SK-N-SH (cell line): ENCODE results near the gene COLEC12. TPM values are rescaled to one million over a fixed set of nuclear protein-coding genes. Genes with fewer than 3 reads are reported as not detected.

Source experiments
- CTCF ChIA-PET: fragments of 300-600, 350-600 bp; formaldehyde crosslinking; extraction: SDS; loops from one replicate; lab custom pipeline; 2021; lab: Yijun Ruan, JAX
- POLR2A ChIA-PET: fragments of 350-600 bp; sonication (Branson Sonifier 250); formaldehyde crosslinking; extraction: SDS; loops from one replicate; lab custom pipeline; 2020; ENCODE audit warnings: antibody characterized with exemption, inconsistent platforms; lab: Yijun Ruan, JAX
- DNase-seq: peaks from one replicate; pipeline ENCODE4 v3.0.0; 2012
- H2AFZ ChIP-seq: fragments of 200-600 bp; sonication (generic); 2 replicates; pipeline ENCODE4 v1.8.1; 2016; ENCODE audit warnings: antibody characterized with exemption, mild to moderate bottlenecking, low read depth
- H3F3A ChIP-seq: fragments of 200-600 bp; sonication (generic); replicated peaks from 2 replicates; pipeline ENCODE3; 2016; ENCODE audit warnings: antibody characterized with exemption, mild to moderate bottlenecking; ENCODE audit not compliant: insufficient read depth
- H3K27ac ChIP-seq, 2 experiments: fragments of 200-500 bp in 1 of 2; fragments of 200-600 bp in 1 of 2; sonication (Bioruptor generic) in 1 of 2; sonication (generic), shearing (Covaris generic) in 1 of 2; 2 replicates each; pipeline versions ENCODE4 v1.5.1 to v1.6.1; 2014 to 2016; ENCODE audit warnings: low read depth in 2 of 2, inconsistent platforms in 1 of 2, low read length in 1 of 2, mild to moderate bottlenecking in 1 of 2, mixed read lengths in 1 of 2
- H3K27me3 ChIP-seq: fragments of 200-600 bp; sonication (generic), shearing (Covaris generic); 2 replicates; pipeline ENCODE4 v1.6.1; 2016; ENCODE audit warnings: mixed run types; ENCODE audit not compliant: insufficient read depth
- H3K36me3 ChIP-seq, 2 experiments: fragments of 200-500 bp in 1 of 2; fragments of 200-600 bp in 1 of 2; sonication (Bioruptor generic) in 1 of 2; sonication (generic) in 1 of 2; replicated peaks in 1 of 2; 2 replicates each; pipeline versions ENCODE3 to v1.5.1; 2014 to 2016; ENCODE audit warnings: low read length in 1 of 2, mild to moderate bottlenecking in 1 of 2; ENCODE audit not compliant: insufficient read depth in 2 of 2, control insufficient read depth in 1 of 2
- H3K4me1 ChIP-seq, 2 experiments: fragments of 200-500 bp in 1 of 2; fragments of 200-600 bp in 1 of 2; sonication (Bioruptor generic) in 1 of 2; sonication (generic), shearing (Covaris generic) in 1 of 2; 2 replicates each; pipeline versions ENCODE4 v1.5.1 to v1.6.1; 2014 to 2016; ENCODE audit warnings: low read depth in 1 of 2, low read length in 1 of 2, mixed run types in 1 of 2; ENCODE audit not compliant: insufficient read depth in 2 of 2, control insufficient read depth in 1 of 2
- H3K4me2 ChIP-seq: fragments of 200-600 bp; sonication (generic), shearing (Covaris generic); 2 replicates; pipeline ENCODE4 v1.6.1; 2017; ENCODE audit warnings: mixed run types
- H3K4me3 ChIP-seq, 2 experiments: fragments of 200-500 bp in 1 of 2; fragments of 200-600 bp in 1 of 2; sonication (Bioruptor generic) in 1 of 2; sonication (generic), shearing (Covaris generic) in 1 of 2; 2 replicates each; pipeline versions ENCODE4 v1.5.1 to v1.8.1; 2014 to 2016; ENCODE audit warnings: low read depth in 2 of 2, inconsistent platforms in 1 of 2, low read length in 1 of 2, mild to moderate bottlenecking in 1 of 2, mixed read lengths in 1 of 2, moderate library complexity in 1 of 2
- H3K79me2 ChIP-seq: fragments of 200-600 bp; sonication (generic); 2 replicates; pipeline ENCODE4 v1.8.1; 2017; ENCODE audit warnings: mild to moderate bottlenecking; ENCODE audit not compliant: insufficient read depth
- H3K9ac ChIP-seq: fragments of 200-600 bp; sonication (generic); 2 replicates; pipeline ENCODE4 v1.6.1; 2017; ENCODE audit warnings: mixed run types
- H3K9me2 ChIP-seq: fragments of 200-600 bp; sonication (generic); 2 replicates; pipeline ENCODE4 v1.6.1; 2017; ENCODE audit warnings: mixed run types
- H3K9me3 ChIP-seq: fragments of 200-600 bp; sonication (generic); 2 replicates; pipeline ENCODE4 v1.6.1; 2017; ENCODE audit warnings: mixed run types, mild to moderate bottlenecking, moderate library complexity
- H4K20me1 ChIP-seq: fragments of 200-600 bp; sonication (generic); 2 replicates; pipeline ENCODE4 v1.6.1; 2017; ENCODE audit warnings: mild to moderate bottlenecking, mixed run types; ENCODE audit not compliant: insufficient read depth
- CHD2 ChIP-seq: fragments of 150-350 bp; IDR thresholded peaks from 2 replicates; pipeline ENCODE4 v1.6.1; 2018; ENCODE audit warnings: low read length; ENCODE audit not compliant: partially characterized antibody
- ELF1 ChIP-seq: IDR thresholded peaks from 2 replicates; pipeline ENCODE4 v1.4.0; 2012
- EP300 ChIP-seq, 2 experiments: IDR thresholded peaks; 2 replicates each; pipeline versions ENCODE4 v1.4.0 to v1.6.1; 2012; ENCODE audit warnings: borderline replicate concordance in 1 of 2, low read depth in 1 of 2, low read length in 1 of 2
- FOSL2 ChIP-seq: IDR thresholded peaks from 2 replicates; pipeline ENCODE4 v1.4.0; 2012; ENCODE audit warnings: low read depth, mild to moderate bottlenecking, moderate library complexity, borderline replicate concordance
- FOXJ3 ChIP-seq: sonication (generic); formaldehyde crosslinking; IDR thresholded peaks from 2 replicates; pipeline ENCODE4 v1.5.1; 2020; ENCODE audit warnings: mild to moderate bottlenecking, missing genetic modification reagents
- JUND ChIP-seq: IDR thresholded peaks from 2 replicates; pipeline ENCODE4 v1.4.0; 2012
- RCOR1 ChIP-seq: fragments of 150-350 bp; IDR thresholded peaks from 2 replicates; pipeline ENCODE4 v1.6.1; 2017; ENCODE audit warnings: antibody characterized with exemption, low read length
- RFX5 ChIP-seq: IDR thresholded peaks from 2 replicates; pipeline ENCODE4 v1.6.1; 2012; ENCODE audit warnings: mild to moderate bottlenecking, improper control_type of control experiment, low read length
- SMC3 ChIP-seq: IDR thresholded peaks from 2 replicates; pipeline ENCODE4 v1.6.1; 2012; ENCODE audit warnings: low read depth, low read length, improper control_type of control experiment
- WGBS: methylation state at CpG from one replicate; pipeline ENCODE4 v1.1.6; 2017; ENCODE audit warnings: low lambda C conversion rate; 5-methylcytosine and 5-hydroxymethylcytosine counted together
- polyA plus RNA-seq, 3 experiments: library from polyadenylated mRNA; depleted of rRNA; stranded (reverse); fragments of >200 nt; gene quantifications; 2 replicates each; pipeline ENCODE4 v1.2.3, GENCODE V29; 2012
- TF ChIP-seq, protein P1 (sequence below): fragments of 150-350 bp; IDR thresholded peaks from 2 replicates; pipeline ENCODE4 v1.6.1; 2016; ENCODE audit warnings: mild to moderate bottlenecking, low read depth, low read length
- TF ChIP-seq, protein P2 (sequence below): IDR thresholded peaks from 2 replicates; pipeline ENCODE4 v1.4.0; 2012; ENCODE audit warnings: low read depth, borderline replicate concordance
- TF ChIP-seq, protein P3 (sequence below): IDR thresholded peaks from 2 replicates; pipeline ENCODE4; 2012
- TF ChIP-seq, protein P4 (sequence below): fragments of 150-350 bp; IDR thresholded peaks from 2 replicates; pipeline ENCODE4 v1.6.1; 2017; ENCODE audit warnings: antibody characterized with exemption, low read length, low read depth, borderline replicate concordance
- TF ChIP-seq, protein P5 (sequence below): IDR thresholded peaks from 2 replicates; pipeline ENCODE4 v1.4.0; 2012; ENCODE audit warnings: low read depth, borderline replicate concordance

The COLEC12 gene
- polyA plus RNA-seq, 1 of the 3 experiments (the other 2 are of a cell fraction), result 41.2 TPM

DNA sequence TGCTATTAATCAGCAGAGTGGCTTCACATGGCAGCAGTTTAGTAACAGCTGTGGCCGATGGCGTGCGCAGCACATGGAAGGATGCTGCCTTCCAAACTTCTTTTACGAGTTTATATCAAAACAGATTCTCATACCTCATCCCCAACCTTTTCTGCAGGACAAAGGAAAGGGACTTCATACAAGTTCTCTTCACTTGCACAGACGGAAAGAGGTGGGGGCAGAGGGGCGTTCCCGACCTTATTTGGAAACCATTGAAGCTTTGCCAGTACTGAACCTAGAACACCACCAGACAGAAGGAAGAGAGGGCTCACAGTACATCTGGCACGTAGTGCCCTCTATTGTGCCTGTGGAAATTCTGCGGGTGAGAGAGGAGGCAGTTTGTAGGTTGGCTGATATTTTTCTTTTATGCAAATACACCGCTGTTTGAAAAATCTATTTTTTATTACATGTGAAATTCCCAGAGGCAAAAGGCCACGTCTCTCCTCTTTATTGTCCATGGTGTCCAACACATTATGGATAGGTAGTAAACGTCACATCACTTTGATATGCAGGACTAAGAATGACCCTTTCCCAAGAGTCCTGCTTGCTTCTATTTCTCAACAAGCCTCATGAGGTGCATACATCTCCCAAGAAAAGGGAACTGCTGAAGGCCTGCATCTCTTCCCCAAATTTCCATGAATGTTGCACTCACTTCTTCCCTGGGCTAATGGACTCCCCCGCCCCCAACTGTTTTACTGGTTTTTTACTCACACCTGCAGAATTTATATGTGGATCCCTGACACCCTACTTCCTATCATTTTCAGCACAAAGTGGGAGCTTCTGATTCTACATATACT, 31.3 kb downstream of the COLEC12 start (continued):
- TF ChIP-seq, protein P1, sequence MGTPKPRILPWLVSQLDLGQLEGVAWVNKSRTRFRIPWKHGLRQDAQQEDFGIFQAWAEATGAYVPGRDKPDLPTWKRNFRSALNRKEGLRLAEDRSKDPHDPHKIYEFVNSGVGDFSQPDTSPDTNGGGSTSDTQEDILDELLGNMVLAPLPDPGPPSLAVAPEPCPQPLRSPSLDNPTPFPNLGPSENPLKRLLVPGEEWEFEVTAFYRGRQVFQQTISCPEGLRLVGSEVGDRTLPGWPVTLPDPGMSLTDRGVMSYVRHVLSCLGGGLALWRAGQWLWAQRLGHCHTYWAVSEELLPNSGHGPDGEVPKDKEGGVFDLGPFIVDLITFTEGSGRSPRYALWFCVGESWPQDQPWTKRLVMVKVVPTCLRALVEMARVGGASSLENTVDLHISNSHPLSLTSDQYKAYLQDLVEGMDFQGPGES, result no peak
- no peak for TF ChIP-seq CHD2
- TF ChIP-seq, protein P2, sequence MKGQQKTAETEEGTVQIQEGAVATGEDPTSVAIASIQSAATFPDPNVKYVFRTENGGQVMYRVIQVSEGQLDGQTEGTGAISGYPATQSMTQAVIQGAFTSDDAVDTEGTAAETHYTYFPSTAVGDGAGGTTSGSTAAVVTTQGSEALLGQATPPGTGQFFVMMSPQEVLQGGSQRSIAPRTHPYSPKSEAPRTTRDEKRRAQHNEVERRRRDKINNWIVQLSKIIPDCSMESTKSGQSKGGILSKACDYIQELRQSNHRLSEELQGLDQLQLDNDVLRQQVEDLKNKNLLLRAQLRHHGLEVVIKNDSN, result no peak
- TF ChIP-seq FOSL2, result no peak
- TF ChIP-seq SMC3, result peak; percentile 48
- TF ChIP-seq, protein P3, sequence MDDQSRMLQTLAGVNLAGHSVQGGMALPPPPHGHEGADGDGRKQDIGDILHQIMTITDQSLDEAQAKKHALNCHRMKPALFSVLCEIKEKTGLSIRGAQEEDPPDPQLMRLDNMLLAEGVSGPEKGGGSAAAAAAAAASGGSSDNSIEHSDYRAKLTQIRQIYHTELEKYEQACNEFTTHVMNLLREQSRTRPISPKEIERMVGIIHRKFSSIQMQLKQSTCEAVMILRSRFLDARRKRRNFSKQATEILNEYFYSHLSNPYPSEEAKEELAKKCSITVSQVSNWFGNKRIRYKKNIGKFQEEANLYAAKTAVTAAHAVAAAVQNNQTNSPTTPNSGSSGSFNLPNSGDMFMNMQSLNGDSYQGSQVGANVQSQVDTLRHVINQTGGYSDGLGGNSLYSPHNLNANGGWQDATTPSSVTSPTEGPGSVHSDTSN, result no peak

DNA sequence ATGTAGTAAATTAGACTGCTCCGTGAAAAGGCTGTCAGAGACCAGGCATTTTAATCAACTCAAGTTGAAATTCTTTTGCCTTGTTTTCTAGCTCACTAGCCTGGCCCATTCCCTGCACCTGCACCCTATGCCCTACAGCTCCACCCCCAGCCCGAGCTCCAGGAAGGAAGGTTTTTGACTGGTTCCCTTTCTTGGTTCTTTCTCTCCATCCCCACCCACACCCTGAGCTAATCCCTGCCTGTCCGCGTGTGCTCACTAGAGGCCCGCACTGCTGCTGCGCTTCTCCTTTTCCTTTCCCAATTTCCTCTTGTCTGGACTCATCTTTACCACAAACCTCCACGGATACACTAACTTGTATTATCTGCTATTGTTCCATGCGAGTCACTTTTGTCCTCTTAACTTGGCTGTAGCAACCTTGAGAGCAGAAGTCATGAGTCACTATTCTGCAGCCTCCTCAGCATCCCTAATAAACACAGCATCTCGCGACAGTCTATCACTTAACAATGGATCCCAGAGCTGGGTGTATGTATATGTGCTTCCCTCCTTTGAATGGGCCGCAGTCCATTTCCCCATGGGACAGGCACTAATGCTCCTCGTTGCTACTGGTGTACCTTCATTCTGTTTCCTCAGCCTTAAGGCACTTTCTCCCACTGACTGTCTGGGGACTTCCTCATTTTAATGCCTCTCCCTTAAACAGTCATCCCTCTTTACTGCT, 36.5 kb downstream of the COLEC12 start:
- Histone ChIP-seq H3F3A (peaks cover 5% of the 10 kb centered on the region), H3K27me3 (no peaks in the 10 kb centered on the region), H4K20me1 (no peaks in the 10 kb centered on the region), H3K36me3 (no peaks in the 10 kb centered on the region), H3K27ac (no peak overlapping the region), H3K9ac (no peak overlapping the region), H3K79me2 (no peaks in the 10 kb centered on the region), H3K4me2 (no peak overlapping the region), H2AFZ (no peak overlapping the region), H3K4me3 (no peak overlapping the region), H3K4me1 (peaks cover 4 to 5% of the 10 kb centered on the region in 2 experiments; a peak in 1 of 4 replicates), H3K9me3 (no peaks in the 10 kb centered on the region), H3K9me2 (no peaks in the 10 kb centered on the region)
- 67% methylated on average over 12 of the region's 12 CpGs for WGBS
- ChIA-PET POLR2A (no interaction called here), CTCF (interaction anchor here (1.2 kb wide), 1 partner anchor 34 kb away, joined by 3 read pairs; no protein-coding TSS in a partner anchor)
- DNase-seq, result no peak
- TF ChIP-seq, protein P4, sequence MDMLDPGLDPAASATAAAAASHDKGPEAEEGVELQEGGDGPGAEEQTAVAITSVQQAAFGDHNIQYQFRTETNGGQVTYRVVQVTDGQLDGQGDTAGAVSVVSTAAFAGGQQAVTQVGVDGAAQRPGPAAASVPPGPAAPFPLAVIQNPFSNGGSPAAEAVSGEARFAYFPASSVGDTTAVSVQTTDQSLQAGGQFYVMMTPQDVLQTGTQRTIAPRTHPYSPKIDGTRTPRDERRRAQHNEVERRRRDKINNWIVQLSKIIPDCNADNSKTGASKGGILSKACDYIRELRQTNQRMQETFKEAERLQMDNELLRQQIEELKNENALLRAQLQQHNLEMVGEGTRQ, result no peak
- TF ChIP-seq EP300 (IDR thresholded peaks at IDR 0.05; ENCODE audit: borderline replicate concordance in 1 of 2, low read depth in 1 of 2, low read length in 1 of 2), result no peak
- no peak for TF ChIP-seq FOSL2
- no peak for TF ChIP-seq FOXJ3
- no peak for TF ChIP-seq RFX5
- no peak for TF ChIP-seq ELF1
- TF ChIP-seq JUND, result no peak
- no peak for TF ChIP-seq RCOR1
- TF ChIP-seq, protein P5, sequence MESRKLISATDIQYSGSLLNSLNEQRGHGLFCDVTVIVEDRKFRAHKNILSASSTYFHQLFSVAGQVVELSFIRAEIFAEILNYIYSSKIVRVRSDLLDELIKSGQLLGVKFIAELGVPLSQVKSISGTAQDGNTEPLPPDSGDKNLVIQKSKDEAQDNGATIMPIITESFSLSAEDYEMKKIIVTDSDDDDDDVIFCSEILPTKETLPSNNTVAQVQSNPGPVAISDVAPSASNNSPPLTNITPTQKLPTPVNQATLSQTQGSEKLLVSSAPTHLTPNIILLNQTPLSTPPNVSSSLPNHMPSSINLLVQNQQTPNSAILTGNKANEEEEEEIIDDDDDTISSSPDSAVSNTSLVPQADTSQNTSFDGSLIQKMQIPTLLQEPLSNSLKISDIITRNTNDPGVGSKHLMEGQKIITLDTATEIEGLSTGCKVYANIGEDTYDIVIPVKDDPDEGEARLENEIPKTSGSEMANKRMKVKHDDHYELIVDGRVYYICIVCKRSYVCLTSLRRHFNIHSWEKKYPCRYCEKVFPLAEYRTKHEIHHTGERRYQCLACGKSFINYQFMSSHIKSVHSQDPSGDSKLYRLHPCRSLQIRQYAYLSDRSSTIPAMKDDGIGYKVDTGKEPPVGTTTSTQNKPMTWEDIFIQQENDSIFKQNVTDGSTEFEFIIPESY, result no peak
- TF ChIP-seq, all 33 proteins: peak for 0
